ENCODE data around the gene LRRD1. TPM values are rescaled to one million over a fixed set of nuclear protein-coding genes. Genes with fewer than 3 reads are reported as not detected.
"Not testable (repeated sequence)": the region's sequence is repeated elsewhere in the genome, so short reads cannot be mapped to it uniquely, and the experiment has no call there.

LRRD1 gene
- total RNA-seq, 1 donor, result 0.36 TPM

- DNase-seq (ENCODE audit: insufficient read length, low spot score, missing footprints), result no peak
- H3K36me3 ChIP-seq (ENCODE audit: insufficient read depth, low read length), result peaks cover 4% of the 10 kb centered on the region
- H3K4me2 ChIP-seq (ENCODE audit: insufficient read depth, low read length), result no peak overlapping the region
- no peak overlapping the region for H3K27ac ChIP-seq (ENCODE audit: low read depth, low read length)
- H4K20me1 ChIP-seq (ENCODE audit: insufficient read depth, low read length), result no peaks in the 10 kb centered on the region
- H3K4me3 ChIP-seq (ENCODE audit: insufficient read depth, low read length), result no peak overlapping the region
- H3K9me3 ChIP-seq (ENCODE audit: low read depth, low read length), result no peaks in the 10 kb centered on the region
- no peaks in the 10 kb centered on the region for H3K27me3 ChIP-seq (ENCODE audit: insufficient read depth, low read length)
- no peak overlapping the region for H2AFZ ChIP-seq (ENCODE audit: low read length)
- no peak for TF ChIP-seq CTCF (IDR thresholded peaks at IDR 0.05; ENCODE audit: extremely low read depth, low read depth, low read length)
- no peaks in the 10 kb centered on the region for H3K4me1 ChIP-seq (ENCODE audit: insufficient read depth, low read length)
- H3K79me2 ChIP-seq (ENCODE audit: insufficient read depth, low read length), result no peaks in the 10 kb centered on the region
These were observed 13.4 kb upstream of the LRRD1 start for GRCh38 chr7:92192326-92192725.

GRCh38 chr7:92189246-92189645 is 10.3 kb upstream of the LRRD1 start:
- H2AFZ ChIP-seq (ENCODE audit: low read length); H3K4me3 ChIP-seq (ENCODE audit: insufficient read depth, low read length); H3K9me3 ChIP-seq (ENCODE audit: low read depth, low read length); DNase-seq (ENCODE audit: insufficient read length, low spot score, missing footprints); H3K4me2 ChIP-seq (ENCODE audit: insufficient read depth, low read length); H3K79me2 ChIP-seq (ENCODE audit: insufficient read depth, low read length); H3K36me3 ChIP-seq (ENCODE audit: insufficient read depth, low read length); H3K27me3 ChIP-seq (ENCODE audit: insufficient read depth, low read length); H3K4me1 ChIP-seq (ENCODE audit: insufficient read depth, low read length); H3K27ac ChIP-seq (ENCODE audit: low read depth, low read length); H4K20me1 ChIP-seq (ENCODE audit: insufficient read depth, low read length): not testable (repeated sequence)

GRCh38 chr7:92184294-92184693 is 5.4 kb upstream of the LRRD1 start:
- H4K20me1 ChIP-seq (ENCODE audit: insufficient read depth, low read length); H3K4me2 ChIP-seq (ENCODE audit: insufficient read depth, low read length); H3K36me3 ChIP-seq (ENCODE audit: insufficient read depth, low read length); H3K79me2 ChIP-seq (ENCODE audit: insufficient read depth, low read length); H3K9me3 ChIP-seq (ENCODE audit: low read depth, low read length); H3K4me1 ChIP-seq (ENCODE audit: insufficient read depth, low read length); H3K27ac ChIP-seq (ENCODE audit: low read depth, low read length); DNase-seq (ENCODE audit: insufficient read length, low spot score, missing footprints); H3K27me3 ChIP-seq (ENCODE audit: insufficient read depth, low read length); H2AFZ ChIP-seq (ENCODE audit: low read length); H3K4me3 ChIP-seq (ENCODE audit: insufficient read depth, low read length): not testable (repeated sequence)

GRCh38 chr7:92177362-92177761 is 1.6 kb downstream of the LRRD1 start:
- Histone ChIP-seq H3K9me3 (ENCODE audit: low read depth, low read length) (no peaks in the 10 kb centered on the region), H2AFZ (ENCODE audit: low read length) (no peak overlapping the region), H4K20me1 (ENCODE audit: insufficient read depth, low read length) (no peaks in the 10 kb centered on the region), H3K36me3 (ENCODE audit: insufficient read depth, low read length) (no peaks in the 10 kb centered on the region), H3K4me1 (ENCODE audit: insufficient read depth, low read length) (peaks cover 10% of the 10 kb centered on the region), H3K79me2 (ENCODE audit: insufficient read depth, low read length) (no peaks in the 10 kb centered on the region), H3K4me2 (ENCODE audit: insufficient read depth, low read length) (no peak overlapping the region), H3K27me3 (ENCODE audit: insufficient read depth, low read length) (no peaks in the 10 kb centered on the region), H3K4me3 (ENCODE audit: insufficient read depth, low read length) (no peak overlapping the region), H3K27ac (ENCODE audit: low read depth, low read length) (no peak overlapping the region)
- no peak for TF ChIP-seq CTCF (IDR thresholded peaks at IDR 0.05; ENCODE audit: extremely low read depth, low read depth, low read length)
- peak; percentile 41 for DNase-seq (ENCODE audit: insufficient read length, low spot score, missing footprints)

- not testable (repeated sequence) for H3K4me3 ChIP-seq (ENCODE audit: insufficient read depth, low read length); H3K4me1 ChIP-seq (ENCODE audit: insufficient read depth, low read length); H2AFZ ChIP-seq (ENCODE audit: low read length); H4K20me1 ChIP-seq (ENCODE audit: insufficient read depth, low read length); H3K27me3 ChIP-seq (ENCODE audit: insufficient read depth, low read length); H3K36me3 ChIP-seq (ENCODE audit: insufficient read depth, low read length); H3K27ac ChIP-seq (ENCODE audit: low read depth, low read length); H3K4me2 ChIP-seq (ENCODE audit: insufficient read depth, low read length); DNase-seq (ENCODE audit: insufficient read length, low spot score, missing footprints); H3K9me3 ChIP-seq (ENCODE audit: low read depth, low read length); H3K79me2 ChIP-seq (ENCODE audit: insufficient read depth, low read length)
These were observed 9.4 kb downstream of the LRRD1 start for GRCh38 chr7:92169529-92169928.
